ENCODE measurements around the gene TMTC4.

- TF ChIP-seq, protein P1, sequence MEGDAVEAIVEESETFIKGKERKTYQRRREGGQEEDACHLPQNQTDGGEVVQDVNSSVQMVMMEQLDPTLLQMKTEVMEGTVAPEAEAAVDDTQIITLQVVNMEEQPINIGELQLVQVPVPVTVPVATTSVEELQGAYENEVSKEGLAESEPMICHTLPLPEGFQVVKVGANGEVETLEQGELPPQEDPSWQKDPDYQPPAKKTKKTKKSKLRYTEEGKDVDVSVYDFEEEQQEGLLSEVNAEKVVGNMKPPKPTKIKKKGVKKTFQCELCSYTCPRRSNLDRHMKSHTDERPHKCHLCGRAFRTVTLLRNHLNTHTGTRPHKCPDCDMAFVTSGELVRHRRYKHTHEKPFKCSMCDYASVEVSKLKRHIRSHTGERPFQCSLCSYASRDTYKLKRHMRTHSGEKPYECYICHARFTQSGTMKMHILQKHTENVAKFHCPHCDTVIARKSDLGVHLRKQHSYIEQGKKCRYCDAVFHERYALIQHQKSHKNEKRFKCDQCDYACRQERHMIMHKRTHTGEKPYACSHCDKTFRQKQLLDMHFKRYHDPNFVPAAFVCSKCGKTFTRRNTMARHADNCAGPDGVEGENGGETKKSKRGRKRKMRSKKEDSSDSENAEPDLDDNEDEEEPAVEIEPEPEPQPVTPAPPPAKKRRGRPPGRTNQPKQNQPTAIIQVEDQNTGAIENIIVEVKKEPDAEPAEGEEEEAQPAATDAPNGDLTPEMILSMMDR (IDR thresholded peaks at IDR 0.05), result no peak
- no peak for TF ChIP-seq POLR2A (IDR thresholded peaks at IDR 0.05)
Measured at GRCh38 chr13:100658363-100658762, 16.2 kb downstream of the TMTC4 start.

All from tibial nerve (tissue), 3 donors.